Fibroblast of skin of left quadriceps (primary cell): Measurements from ENCODE around the gene SLC25A6.
"Not testable (repeated sequence)": the region's sequence is repeated elsewhere in the genome, so short reads cannot be mapped to it uniquely, and the experiment has no call there.

ENCODE experiments used
- DNase-seq, 2 experiments: peaks; one replicate each; pipeline ENCODE4 v3.0.0-alpha.2; 2013; ENCODE audit warnings: low read depth in 2 of 2

The SLC25A6 gene

DNA sequence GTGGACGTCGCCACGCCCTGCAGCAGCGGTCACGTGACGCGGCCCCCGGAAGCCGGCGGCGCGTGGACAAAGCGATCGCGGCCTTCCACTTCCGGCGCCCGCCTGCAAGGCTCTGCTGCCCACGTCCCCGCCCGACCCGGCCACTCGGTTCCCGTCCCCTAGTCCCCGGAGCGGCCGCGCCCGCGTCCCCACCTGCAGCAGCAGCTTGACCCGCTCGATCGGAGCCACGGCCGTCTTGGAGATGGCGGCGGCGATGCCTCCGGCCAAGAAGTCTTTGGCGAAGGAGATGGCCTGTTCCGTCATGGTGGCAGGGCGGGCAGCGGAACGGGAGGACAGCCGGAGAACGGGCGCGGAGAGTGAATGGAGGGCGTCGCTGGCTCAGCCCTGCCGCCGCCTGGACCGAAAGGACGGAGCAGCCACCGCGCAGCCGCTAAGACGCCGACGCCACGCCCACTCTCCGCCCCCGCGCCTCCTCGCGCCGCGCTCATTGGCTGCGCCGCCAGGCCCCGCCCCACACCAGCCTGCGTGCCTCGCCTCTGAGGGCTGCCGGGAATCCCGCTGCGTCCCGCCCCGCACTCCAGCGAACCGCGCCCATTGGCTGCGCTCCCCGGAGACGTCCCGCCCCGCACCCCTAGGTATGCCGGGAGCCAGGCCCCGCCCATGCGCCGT, at the start of gene SLC25A6:
TSS of gene SLC25A6 (minus strand) at position 407 of the 669 bp plus-strand sequence. CDS start at position 303, 104 bp downstream.
- DNase-seq, result peak; percentile 94 to 95

DNA sequence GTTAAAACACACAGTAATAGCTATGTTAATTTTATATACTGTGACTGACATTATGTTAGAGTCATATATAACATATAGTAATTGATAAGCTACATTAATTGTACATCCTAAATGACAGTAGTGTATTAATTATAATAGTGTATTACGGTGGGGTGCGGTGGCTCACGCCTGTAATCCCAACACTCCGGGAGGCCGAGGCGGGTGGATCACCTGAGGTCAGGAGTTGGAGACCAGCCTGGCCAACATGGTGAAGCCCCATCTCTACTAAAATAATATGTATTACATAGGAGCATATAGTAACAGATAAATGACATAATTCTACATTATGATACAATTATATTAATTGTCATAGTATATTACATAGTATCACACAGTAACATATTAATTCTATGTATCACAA, 48.6 kb upstream of the SLC25A6 start:
- no peak for DNase-seq

DNA sequence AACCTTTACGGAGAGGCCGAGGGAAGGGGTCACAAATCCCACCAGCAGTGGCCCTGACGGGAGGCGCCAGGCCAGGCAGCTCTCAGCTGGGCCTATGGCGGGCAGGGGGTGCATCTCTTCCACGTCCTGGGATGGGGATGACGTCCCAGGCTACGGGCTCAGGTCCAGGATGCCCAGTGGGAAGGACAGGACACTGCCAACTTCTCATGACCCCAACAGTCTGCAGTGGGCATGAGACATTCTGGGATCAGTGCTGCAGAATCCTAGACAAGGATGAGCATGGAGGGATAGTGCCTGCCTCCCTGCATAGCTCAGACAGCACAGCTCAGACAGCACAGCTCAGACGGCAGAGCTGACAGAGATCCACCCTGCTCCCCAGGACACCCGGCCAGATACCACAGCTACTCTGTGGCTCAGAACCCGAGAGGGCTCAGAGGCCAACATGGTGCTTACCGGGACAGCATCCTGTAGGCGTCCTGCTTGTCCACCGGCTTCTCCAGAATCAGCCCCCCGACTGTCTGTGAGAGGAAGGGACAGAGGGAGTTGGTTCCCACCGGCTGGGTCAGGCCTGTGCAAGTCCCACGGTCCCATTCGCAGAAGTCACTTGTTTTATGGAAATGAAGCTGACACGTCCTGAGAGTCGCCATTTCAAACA, 43.5 kb upstream of the SLC25A6 start:
- DNase-seq, result no peak

DNA sequence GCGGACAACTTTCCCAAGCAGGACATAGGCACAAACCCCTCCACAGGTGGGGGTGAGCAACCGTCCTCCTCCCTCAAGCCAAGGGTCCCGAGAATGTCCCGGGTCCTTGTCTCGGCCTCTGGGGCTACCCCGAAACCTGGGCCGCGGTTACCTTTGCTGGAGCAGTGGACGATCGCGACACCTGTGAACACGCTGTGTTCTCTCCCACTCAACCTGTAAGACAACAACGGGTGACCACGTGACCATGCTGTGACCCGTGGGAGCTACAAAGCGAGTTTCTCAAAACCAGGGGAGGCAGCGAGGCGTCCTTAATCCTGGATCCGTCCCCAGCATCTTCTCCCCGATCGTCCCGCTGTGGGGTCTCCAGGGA, 42.9 kb upstream of the SLC25A6 start:
- no peak for DNase-seq

DNA sequence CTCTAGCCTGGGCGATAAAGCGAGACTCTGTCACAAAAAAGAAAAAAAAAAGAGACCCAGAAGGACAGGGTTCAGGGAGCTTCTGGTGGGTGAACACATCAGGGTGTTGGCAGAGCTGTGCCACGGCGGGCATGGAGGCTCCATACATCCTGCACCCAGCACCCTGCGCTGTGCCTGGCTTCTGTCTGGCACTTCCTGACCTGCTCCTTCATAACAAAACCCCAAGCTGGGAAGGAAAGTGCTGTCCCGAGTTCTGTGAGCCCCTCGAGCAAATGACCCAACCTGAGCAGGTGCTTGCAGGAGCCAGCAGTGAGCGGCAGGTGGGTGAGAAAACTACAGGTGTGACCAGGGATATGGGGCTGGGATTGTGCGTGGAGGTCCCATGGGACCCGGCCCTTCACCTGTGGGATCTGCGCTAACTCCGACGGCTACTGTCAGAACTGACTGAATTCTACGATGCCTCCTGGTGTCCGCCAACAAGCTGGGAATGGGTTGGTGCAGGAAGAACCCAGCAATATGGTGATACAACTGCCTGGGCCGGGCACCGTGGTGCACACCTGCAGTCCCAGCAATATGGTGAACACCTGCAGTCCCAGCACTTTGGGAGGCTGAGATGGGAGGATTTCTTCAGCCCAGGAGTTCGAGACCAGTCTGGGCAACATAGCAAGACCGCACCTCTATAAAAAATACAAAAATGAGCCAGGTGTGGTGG, 41.9 kb upstream of the SLC25A6 start:
- DNase-seq, result no peak

DNA sequence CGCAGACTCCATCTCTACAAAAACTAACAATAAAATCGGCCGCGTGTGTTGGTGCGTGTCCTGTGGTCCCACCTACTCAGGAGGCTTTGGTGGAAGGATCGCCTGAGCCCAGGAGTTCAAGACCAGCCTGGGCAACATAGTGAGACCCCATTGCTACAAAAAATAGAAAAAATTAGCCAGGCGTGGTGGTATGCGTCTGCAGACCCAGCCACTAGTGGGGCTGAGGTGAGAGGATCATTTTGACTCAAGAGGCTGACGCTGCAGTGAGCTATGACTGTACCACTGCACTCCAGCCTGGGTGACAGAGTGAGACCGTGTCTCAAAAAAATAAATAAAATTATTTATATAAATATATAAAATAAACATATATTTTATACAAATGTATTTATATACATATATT, 38.5 kb upstream of the SLC25A6 start:
- DNase-seq, result no peak

DNA sequence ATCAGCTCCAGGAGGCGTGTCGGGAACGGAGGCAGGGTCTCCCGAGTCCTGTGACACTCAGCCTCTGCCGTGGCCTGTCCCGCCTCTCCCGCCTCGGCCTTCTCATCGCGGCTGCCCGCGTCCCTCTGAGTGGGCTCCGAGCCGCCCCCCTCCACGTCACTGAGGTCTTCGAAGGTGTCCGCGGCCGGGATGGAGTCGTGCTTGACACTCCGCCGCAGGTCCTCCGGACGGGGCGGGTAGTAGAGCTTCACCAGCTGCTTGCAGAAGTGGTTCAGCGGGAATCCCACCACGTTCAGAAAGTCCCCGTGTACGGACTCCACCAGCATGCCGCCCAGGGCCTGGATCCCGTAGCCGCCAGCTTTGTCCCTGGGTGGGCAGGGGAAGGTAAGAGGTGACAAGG, 35.8 kb upstream of the SLC25A6 start:
- DNase-seq, result no peak

DNA sequence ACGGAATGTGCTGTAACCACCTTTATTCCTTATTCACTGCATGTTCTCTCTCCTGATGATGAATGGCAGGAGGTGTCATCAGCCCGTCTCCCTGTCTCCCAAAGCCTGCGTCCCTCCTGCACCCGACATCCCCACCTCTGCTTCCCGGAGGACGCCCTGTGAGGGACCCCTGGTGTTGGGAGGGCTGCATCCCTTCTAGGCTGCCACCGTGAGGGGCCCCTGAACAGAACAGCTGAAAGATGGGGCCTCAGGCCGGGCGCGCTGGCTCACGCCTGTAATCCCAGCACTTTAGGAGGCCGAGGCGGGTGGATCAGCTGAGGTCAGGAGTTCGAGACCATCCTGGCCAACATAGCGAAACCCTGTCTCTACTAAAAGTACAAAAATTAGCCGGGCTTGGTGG, 34.4 kb upstream of the SLC25A6 start:
- not testable (repeated sequence) for DNase-seq

DNA sequence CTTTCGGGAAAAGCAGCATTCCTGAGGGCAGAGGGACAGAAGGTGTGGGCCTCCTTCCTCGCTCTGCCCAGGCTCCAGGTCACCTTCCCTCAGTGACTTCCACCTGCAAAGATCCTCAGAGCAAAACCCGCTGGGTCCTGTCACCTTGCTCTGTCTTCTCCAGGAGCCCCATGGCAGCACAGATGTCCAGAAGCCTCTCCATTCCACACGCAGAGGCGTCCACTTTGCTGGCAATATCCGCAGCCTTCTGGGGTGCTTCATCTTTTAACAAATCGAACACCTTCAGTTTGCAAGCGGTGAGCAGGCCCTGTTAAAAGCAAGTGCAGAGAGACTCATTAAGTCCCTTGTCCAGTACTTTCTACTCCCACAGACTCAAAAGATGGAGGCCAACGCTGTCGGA, 33.5 kb upstream of the SLC25A6 start:
- no peak for DNase-seq

DNA sequence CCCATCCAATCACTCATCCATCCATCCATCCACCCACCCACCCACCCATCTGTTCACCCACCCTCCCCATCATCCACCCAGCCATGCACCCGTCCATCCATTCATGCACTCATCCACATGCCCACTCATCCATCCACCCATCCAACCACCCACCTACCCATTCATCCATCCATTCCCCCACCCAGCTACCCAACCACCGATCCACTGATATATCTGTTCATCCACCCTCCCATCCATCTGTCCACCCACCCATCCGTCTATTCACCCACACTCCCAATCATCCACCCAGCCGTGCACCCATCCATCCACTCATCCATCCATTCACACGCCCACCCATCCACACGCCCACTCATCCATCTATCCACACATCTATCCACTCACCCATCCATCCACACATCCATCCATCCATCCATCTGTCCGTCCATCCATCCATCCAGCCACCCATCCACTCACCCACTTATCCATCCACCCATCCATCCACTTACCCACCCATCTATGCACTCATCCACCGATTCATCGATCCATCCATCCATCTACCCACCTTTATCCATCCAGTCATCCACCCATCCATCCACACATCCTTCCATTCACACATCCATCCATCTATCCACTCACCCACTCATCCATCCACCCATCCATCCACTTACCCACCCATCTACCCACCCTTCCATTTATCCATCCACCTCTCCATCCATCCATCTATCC, 32.4 kb upstream of the SLC25A6 start:
- no peak for DNase-seq

DNA sequence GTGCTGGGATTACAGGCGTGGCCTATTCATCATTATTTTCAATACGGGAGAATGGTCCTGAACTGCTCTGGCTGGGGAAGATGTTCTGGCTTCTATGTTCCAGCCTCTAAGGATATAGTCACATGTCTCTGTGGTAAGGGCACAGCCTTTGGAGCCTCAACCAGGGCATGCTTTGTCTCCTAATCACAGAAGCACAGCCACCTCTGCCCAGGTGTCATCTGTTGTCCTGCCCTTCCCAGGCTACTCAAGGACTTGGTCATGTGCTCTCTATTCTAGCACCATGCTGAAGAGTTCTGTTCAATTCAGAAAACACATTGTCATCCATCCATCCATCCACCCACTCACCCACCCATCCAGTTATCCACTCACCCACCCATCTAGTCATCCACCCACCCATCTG, 31.3 kb upstream of the SLC25A6 start:
- no peak for DNase-seq

DNA sequence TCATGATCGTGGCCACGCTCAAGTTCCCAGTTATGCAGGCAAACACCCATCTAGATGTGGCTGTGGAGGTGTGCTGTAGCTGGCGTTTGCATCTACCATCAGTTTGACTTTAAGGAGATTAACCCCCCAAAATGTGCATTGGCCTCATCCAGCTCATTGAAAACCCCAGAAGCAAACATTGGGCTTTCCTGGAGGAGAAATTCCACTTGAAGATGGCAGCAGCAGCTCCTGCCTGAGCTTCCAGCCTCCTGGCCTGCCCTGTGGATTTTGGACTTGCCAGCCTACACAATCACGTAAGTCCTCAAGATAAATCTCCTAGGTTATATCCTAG, 30.2 kb upstream of the SLC25A6 start:
- no peak for DNase-seq

DNA sequence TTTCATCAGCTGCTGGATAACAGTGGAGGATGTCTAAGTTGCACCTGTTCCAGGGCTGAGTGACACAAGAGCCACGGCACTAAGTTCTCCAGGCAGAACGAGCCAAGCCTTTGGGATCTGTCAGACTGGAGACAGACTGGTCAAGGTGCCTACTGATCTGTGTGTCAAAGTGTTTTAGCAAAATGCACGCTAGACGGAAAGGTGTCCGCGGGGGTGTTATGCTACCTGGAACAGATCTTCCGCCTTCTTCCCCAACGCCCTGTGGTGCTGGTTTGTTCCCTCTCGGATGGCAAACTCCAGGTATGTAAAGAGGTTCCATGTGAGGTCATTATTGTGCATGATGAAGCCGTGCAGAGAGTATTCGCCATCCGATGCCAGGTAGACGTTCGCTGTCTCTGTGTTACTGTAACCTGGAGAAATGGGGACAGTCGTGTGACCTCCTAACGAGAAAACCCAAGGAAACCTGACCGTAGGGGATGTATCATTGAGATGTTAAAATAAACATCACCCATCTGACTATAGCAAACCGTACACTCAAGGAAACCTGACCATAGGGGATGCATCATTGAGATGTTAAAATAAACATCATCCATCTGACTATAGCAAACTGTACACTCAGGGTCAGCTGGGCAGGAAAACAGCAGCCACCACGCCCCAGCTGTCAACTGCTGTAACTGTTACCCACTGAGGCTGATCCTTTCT, 29.7 kb upstream of the SLC25A6 start:
- DNase-seq, result no peak

DNA sequence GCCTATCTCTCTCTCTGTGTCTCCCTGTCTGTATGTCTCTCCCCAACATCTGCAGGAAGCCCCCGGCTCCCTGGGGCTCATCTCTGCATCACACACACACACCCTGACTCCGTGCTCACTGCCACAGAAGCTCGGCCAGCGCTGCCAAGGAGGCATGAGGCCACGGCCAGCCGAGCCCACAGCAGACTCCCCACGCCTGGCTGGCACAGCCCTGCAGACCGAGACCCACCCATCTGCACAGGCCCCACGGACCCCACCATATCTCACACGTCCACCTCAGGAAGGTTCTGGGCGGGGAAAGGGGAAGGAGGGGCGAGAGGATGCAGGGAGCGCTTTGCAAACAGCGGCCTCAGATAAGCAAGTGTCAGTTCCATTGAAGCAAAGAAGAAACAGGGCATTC, 28.5 kb upstream of the SLC25A6 start:
- DNase-seq, result no peak

DNA sequence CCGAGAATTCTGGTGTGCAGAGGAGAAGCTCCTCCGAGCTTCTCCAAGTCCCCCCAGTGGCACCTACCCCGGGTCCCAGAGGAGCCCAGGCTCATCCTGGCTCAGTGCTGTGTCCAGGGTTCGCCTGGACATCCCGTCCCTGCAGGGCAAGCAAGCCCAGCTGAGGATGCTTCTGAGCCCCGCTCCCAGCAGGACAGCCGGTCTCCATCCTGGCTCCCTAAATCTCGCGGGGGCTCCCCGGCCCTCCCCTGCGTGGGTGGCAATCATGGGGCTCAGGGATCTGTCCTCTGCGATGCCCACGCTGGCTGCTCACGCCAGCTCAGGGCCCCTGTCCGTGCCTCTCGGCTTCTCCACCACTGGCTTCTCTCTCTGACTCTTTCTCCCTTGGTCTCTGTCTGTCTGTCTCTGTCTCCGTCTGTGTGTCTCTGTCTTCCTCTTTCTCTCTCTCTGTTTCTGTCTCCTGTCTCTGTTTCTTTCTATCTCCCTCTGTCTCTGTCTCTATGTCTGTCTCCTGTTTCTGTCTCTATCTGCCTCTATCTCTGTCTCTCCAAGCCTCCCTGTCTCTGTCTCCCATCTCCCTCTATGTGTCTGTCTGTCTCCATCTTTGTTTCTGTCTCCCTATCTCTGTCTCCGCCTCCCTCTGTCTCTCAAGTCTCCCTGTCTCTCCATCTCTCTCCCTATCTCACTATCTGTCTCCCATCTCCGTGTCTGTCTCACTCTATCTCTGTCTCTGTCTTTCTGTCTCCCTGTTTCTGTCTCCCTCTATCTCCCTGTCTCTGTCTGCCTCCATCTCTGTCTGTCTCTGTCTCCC, 27.8 kb upstream of the SLC25A6 start:
- no peak for DNase-seq

DNA sequence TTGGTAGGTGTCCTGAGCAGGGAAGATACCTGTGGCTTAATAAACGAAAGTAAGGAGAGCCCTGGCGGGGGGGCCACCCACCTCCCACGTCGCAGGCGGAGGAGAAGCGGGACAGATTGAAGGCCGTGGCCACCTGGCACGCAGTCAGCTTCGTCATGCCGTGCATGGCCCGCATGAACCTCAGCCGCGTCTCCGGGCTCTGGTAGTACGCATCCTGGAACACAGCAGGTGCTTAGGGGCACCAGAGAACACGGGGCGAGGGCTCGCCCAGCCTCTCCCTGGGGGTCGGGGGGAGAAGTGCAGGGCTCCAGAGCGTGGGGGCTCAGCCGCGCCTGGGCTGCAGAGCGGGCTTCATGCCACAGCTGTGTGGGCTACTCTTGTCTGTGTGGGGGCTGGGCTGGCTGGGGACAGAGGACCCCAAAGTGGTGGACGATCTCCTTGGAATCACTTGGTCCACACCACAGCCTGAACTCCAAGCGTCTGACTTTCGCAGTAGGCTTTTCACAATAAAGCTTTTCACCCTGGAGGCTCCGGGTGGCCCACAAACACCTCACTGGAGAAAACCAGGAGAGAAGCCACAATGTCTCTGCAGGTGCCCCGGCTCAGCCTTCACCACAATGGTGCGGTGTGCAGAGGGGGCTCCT, 27.1 kb upstream of the SLC25A6 start:
- no peak for DNase-seq

DNA sequence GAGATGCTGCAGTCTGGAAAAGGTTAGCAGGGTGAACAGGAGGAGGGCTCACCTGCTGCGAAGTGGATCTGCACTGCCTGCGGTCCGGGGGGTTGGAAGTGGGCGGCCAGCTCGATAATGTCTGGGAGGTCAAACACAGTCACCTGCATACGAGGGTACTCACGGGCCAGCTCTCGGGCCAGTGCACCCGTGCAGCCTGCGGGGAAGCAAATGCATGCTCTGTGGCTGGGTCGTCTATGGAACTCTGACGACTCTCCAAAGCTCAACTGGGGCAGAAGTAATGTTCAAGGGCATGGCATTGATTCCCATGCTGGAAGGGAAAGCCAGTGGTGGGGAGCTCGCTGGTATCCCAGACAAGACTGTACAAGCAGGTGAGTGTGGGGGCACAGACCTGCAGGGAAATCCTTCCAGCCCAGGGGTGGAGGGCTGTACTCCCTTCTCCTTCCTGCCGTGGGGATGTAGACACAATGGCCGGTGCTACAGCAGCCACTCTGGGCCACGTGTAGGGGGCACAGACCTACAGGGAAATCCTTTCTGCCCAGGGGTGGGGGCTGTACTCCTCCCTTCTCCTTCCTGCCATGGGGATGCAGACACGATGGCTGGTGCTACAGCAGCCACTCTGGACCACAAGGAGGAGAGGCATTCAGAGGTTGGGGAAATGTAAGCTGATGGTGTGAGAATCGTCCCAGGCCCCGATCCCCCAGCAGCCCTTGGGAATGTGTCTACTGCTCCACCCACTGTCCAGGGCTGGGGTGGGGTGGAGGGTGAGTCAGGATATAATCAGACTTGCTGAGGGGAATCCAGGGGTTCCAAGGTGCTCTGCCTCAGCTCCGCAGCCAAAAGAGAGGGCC, 26.2 kb upstream of the SLC25A6 start:
- no peak for DNase-seq

DNA sequence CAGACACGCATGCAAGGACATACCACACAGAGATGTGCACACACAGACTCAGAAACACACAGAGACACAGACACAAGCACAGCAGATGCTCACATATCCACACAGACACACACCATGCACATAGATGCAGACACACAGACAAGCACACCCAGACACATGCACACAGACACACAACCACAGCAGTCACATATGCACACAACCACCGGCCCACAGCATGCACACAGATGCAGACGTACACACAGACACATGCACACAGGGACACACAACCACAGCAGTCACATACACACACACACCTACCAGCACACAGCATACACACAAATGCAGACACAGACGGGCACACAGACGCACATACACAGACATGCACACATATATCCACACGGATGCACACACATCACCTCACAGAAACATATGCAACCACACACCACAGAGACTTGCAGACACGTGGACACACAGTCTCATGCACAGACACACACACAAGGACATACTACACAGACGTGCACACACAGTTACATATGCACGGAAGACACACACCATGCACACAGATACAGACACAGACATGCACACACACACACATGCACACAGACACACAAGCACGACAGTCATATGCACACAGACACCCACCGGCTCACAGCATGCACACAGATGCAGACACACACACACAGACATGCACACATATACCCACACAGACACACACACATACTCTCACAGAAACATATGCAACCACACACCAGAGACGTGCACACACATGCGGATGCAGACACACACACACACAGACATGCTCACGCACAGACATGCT, 25.2 kb upstream of the SLC25A6 start:
- no peak for DNase-seq

DNA sequence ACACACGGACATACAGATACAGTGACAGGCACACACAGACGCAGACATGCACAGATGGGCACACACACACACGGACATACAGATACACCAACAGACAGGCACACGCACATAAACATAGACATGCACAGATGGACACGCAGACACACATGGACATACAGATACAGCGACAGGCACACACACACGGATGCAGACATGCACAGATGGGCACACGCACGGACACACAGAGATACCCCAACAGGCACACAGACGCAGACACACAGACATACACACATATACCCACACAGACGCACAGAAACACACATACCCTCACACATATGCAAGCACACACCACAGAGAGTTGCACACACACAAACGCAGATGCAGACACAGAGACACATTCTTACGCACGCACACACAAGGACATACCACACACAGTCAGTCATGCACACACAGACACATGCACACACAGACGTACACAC, 24.4 kb upstream of the SLC25A6 start:
- DNase-seq, result no peak
